Measurements from ENCODE around the gene UBE2R2.

Gene UBE2R2

DNA sequence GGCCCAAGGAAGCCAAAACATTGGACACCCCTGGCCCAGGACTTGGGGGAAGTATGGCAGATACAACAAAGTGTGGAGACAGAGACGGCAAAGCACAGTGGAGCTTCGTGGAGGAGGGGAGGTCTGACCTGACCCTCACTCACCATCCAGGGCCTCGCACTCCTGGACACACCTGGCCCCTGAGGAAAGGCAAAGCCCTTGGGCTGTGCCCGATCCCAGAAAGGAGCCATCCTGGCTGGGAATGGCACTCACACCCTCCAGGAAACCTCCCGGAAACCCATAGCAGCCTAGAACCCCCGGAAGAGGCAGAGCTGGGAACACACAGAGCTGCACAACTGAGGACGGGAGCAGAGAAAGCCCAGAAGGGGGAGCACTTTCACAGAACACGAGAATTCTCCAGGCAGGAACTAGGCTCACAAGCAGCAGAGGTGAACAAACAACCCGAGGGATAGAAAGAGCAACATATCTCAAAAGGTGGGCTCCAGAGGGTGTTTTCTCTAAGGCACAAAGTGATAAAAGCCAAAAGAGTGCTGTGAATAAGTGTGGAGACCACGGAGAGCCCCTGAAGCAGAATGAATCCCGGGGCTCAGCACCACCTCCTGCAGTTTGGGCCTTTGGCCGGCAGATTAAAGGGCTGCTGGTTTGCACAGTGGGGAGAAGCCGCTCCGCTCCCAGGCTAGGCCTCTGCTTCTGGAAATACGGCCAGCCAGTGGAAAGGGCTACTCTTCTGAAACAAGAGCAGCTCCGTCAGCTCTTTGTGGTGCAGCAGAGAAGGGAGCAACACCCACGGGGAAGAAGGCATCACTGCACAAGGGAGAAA is 108.2 kb downstream of the UBE2R2 start:
- H3K4me3 ChIP-seq (ENCODE audit: control insufficient read depth, low read depth, low read length): no peak overlapping the region
- peak; percentile 72 for TF ChIP-seq CTCF (conservative IDR thresholded peaks at IDR 0.05; ENCODE audit: control insufficient read depth, insufficient read depth, low read depth, low read length)
- peak; percentile 70 for DNase-seq (ENCODE audit: low read depth)

DNA sequence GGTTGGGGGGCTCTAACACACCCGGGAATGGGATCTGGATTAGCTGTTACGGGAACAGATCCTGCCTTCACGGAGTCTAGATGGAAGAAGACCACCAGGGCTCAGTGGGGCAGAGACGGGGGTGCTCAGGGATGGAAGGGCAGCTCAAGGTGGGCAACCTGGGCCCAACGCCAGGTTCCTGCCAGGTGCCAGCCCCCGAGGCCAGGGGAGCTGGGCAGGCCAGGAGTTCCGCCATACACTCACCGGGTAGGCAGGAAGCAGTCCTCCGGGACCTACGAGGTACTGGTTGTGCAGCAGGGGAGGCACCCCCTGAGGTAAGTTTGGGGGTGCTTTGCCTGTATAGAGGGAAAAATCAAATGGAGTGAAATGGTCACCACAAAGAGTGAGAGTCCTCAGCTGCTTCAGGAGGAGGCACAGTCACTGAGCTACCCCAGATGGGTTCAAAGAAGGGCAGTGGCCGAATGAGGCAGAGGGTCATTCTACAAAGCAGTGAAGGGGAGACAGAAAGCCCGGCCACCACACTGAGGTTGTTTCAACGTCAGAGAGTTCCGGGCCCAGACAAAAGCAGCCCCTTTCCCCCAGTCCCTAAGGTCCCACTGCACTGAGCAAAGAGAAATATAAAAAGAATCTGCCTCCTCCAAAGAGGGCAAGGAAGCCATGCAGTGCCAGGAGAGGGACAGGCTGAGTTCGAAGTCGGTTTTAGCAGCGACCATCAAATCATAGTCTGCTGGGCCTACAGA is 110.0 kb downstream of the UBE2R2 start:
- DNase-seq (ENCODE audit: low read depth): no peak
- H3K4me3 ChIP-seq (ENCODE audit: control insufficient read depth, low read depth, low read length): no peak overlapping the region
- no peak for TF ChIP-seq CTCF (conservative IDR thresholded peaks at IDR 0.05; ENCODE audit: control insufficient read depth, insufficient read depth, low read depth, low read length)

GRCh38 chr9:33927694-33928093 is 110.7 kb downstream of the UBE2R2 start:
- no peak for DNase-seq (ENCODE audit: low read depth)
- TF ChIP-seq CTCF (conservative IDR thresholded peaks at IDR 0.05; ENCODE audit: control insufficient read depth, insufficient read depth, low read depth, low read length): no peak
- H3K4me3 ChIP-seq (ENCODE audit: control insufficient read depth, low read depth, low read length): no peak overlapping the region

GRCh38 chr9:33931326-33931725 is 114.4 kb downstream of the UBE2R2 start:
- H3K4me3 ChIP-seq (ENCODE audit: control insufficient read depth, low read depth, low read length): no peak overlapping the region
- no peak for TF ChIP-seq CTCF (conservative IDR thresholded peaks at IDR 0.05; ENCODE audit: control insufficient read depth, insufficient read depth, low read depth, low read length)
- no peak for DNase-seq (ENCODE audit: low read depth)

GRCh38 chr9:33932078-33932807 is 115.3 kb downstream of the UBE2R2 start:
- no peak for TF ChIP-seq CTCF (conservative IDR thresholded peaks at IDR 0.05; ENCODE audit: control insufficient read depth, insufficient read depth, low read depth, low read length)
- no peak for DNase-seq (ENCODE audit: low read depth)
- H3K4me3 ChIP-seq (ENCODE audit: control insufficient read depth, low read depth, low read length): no peak overlapping the region

DNA sequence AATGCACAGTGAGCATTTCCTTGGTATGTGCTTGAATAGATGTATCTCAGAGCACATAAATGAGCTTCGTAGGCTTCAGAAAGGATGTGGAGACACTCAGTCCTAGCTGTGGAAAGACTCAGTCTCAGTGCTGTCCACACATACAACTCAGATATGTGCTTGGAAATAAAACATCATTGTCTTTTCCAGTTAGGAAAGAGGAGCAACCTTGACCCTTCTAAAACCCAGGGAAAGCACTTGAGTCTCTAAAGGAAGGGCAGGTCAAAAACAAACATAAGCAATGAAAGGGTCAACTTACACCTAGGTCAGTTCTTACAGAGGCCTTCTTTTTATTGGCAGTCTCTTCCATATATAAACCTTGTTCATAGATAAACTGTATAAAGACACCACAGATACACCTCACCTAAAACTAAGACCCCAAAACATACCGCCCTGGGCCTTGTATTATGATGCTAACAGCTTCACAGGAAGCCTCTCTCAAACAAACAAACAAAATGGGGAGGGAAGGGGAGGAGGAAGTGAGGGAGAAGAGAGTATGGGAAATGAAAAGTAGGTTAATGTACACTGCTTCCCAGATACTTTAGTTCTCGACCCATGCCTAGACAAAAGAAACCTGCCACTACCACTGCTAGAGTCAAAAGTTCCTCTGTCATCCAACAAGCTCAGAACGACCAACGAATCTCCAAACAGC is 117.4 kb downstream of the UBE2R2 start:
- DNase-seq (ENCODE audit: low read depth): no peak
- H3K4me3 ChIP-seq (ENCODE audit: control insufficient read depth, low read depth, low read length): no peak overlapping the region
- no peak for TF ChIP-seq CTCF (conservative IDR thresholded peaks at IDR 0.05; ENCODE audit: control insufficient read depth, insufficient read depth, low read depth, low read length)
